Mucosa of rectum (tissue), 2 donors: ENCODE measurements around the gene KRTAP10-5.
"Not testable (repeated sequence)": the region's sequence is repeated elsewhere in the genome, so short reads cannot be mapped to it uniquely, and the experiment has no call there.

Experiments
- H3K27ac ChIP-seq, 2 donors: one replicate each; pipeline ENCODE4 v1.7.0; 2013; ENCODE audit warnings: inconsistent platforms in 2 of 2, low read depth in 2 of 2, low read length in 2 of 2
- H3K27me3 ChIP-seq, 2 donors: one replicate each; pipeline ENCODE4 v1.7.0; 2013; ENCODE audit warnings: low read length in 2 of 2; ENCODE audit not compliant: control insufficient read depth in 2 of 2, insufficient read depth in 2 of 2
- H3K36me3 ChIP-seq, 2 donors: one replicate each; pipeline ENCODE4 v1.7.0; 2013; ENCODE audit warnings: low read length in 2 of 2; ENCODE audit not compliant: control insufficient read depth in 2 of 2, insufficient read depth in 2 of 2
- H3K4me1 ChIP-seq, 2 donors: one replicate each; pipeline ENCODE4 v1.7.0; 2013; ENCODE audit warnings: low read length in 2 of 2, mild to moderate bottlenecking in 1 of 2; ENCODE audit not compliant: control insufficient read depth in 2 of 2, insufficient read depth in 2 of 2
- H3K4me3 ChIP-seq, 2 donors: one replicate each; pipeline ENCODE4 v1.7.0; 2013; ENCODE audit warnings: low read length in 2 of 2
- H3K9ac ChIP-seq, 2 donors: one replicate each; pipeline ENCODE4 v1.7.0; 2013; ENCODE audit warnings: low read length in 2 of 2, low read depth in 1 of 2, mild to moderate bottlenecking in 1 of 2
- H3K9me3 ChIP-seq, 2 donors: one replicate each; pipeline ENCODE4 v1.7.0; 2013; ENCODE audit warnings: low read length in 2 of 2; ENCODE audit not compliant: control insufficient read depth in 2 of 2
- donor health status: healthy.
- donor health status: Normal muscosa, but diverticular disease.

The KRTAP10-5 gene

DNA sequence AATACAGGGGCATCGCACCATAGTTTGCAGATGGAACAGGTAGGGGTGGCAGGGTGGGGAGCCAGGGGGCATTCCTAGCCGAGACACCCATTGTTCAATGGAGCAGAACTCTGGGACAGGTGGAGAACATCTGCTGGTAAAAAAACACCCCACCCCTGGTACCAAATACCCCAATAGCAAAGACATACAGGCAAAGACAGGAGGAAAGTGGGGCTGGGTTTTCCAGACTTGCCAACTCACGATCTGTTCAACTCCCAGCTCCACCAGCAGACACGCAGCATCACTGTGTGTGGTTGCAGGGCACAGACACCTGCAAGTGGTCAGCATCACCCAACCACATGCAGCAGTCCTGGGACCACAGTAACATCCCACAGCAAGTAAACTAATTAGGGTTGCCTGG lies 31.1 kb upstream of the KRTAP10-5 start:
- no peak overlapping the region for H3K27ac ChIP-seq
- no peaks in the 10 kb centered on the region for H3K4me1 ChIP-seq
- no peak overlapping the region for H3K9ac ChIP-seq
- H3K9me3 ChIP-seq = peaks cover 0 to 5% of the 10 kb centered on the region in 2 donors
- H3K27me3 ChIP-seq = no peaks in the 10 kb centered on the region
- no peaks in the 10 kb centered on the region for H3K36me3 ChIP-seq
- no peak overlapping the region for H3K4me3 ChIP-seq

DNA sequence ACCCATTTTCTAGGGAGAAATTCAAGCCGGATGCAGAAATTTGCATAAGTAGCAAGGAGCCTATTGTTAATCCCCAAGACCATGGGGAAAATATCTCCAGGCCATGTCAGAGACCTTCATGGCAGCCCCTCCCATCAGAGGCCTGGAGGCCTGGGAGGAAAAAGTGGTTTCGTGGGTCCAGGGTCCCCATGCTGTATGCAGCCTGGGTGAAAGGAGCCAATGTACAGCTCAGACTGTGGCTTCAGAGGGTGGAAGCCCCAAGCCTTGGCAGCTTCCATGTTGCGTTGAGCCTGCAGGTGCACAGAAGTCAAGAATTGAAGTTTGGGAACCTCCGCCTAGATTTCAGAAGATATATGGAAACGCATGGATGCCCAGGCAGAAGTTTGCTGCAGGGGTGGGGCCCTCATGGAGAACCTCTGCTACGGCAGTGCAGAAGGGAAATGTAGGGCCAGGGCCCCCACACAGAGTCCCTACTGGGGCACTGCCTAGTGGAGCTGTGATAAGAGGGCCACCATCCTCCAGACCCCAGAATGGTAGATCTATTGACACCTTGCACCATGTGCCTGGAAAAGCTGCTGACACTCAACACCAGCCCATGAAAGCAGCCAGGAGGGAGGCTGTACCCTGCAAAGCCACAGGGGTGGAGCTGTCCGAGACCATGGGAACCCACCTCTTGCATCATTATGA lies 29.9 kb upstream of the KRTAP10-5 start:
- not testable (repeated sequence) for H3K27me3 ChIP-seq

DNA sequence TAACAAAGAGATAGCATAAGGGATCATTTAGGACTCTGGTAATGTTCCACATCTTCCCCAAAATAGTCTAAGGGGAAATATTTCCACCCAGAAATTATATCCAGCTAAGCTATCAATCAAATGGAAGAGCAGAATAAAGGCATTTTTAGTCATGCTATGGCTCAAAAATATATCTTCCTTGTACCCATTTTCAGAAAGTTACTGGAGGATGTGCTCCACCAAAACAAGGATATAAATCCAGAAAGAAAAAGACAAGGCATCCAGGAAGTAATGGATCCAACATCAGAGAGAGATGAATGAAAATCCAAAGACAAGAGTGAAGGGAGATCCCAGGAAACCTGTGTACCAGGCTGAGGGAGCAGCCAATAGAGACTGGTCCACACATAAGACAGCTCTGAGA lies 28.8 kb upstream of the KRTAP10-5 start:
- Histone ChIP-seq H3K27me3 (no peaks in the 10 kb centered on the region), H3K9me3 (peaks cover 0 to 5% of the 10 kb centered on the region in 2 donors), H3K36me3 (no peaks in the 10 kb centered on the region), H3K4me1 (no peaks in the 10 kb centered on the region), H3K9ac (no peak overlapping the region), H3K4me3 (no peak overlapping the region), H3K27ac (no peak overlapping the region)

More for the DNA sequence above, 29.9 kb upstream of the KRTAP10-5 start:
- not testable (repeated sequence) for H3K9ac ChIP-seq, H3K36me3 ChIP-seq, H3K4me1 ChIP-seq, H3K9me3 ChIP-seq, H3K27ac ChIP-seq, H3K4me3 ChIP-seq

DNA sequence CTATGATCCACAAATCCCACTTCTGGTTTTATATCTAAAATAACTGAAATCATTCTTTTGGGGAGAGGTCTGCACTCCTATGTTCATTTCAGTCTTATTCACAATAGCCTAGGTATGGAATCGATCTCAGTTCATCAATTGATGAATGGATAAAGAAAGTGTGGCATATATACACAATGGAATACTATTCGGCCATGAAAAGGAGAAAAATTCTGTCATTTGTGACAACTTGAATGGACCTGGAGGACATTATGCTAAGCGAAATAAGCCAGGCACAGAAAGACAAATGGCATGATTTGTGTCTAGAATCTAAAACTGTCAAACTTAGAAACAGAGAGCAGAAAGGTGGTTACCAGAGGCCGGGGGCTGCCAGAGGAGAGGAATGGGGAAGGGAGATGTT lies 26.1 kb upstream of the KRTAP10-5 start:
- no peaks in the 10 kb centered on the region for H3K4me1 ChIP-seq
- peaks cover 0 to 2% of the 10 kb centered on the region in 2 donors for H3K27me3 ChIP-seq
- no peak overlapping the region for H3K4me3 ChIP-seq
- no peak overlapping the region for H3K9ac ChIP-seq
- no peaks in the 10 kb centered on the region for H3K9me3 ChIP-seq
- no peak overlapping the region for H3K27ac ChIP-seq
- no peaks in the 10 kb centered on the region for H3K36me3 ChIP-seq

DNA sequence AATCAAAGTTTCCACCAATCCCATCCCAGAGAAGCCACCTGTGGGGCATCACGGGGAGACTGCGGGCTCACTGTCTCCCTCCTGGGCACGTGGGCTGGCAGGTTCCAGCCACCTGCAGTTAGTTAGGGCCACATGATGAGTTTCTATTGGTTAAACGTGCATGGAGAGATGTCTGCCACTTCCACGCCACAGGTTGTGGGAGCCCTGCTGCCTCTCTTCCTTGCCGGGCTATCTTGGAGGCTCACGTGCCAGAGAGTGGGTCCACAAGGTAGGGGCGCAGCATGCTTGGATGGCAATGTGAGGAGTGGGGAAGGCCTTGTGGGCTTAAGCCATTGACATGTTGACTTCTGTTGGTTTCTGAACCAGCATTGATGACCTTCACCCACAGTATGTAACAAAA lies 23.5 kb upstream of the KRTAP10-5 start:
- Histone ChIP-seq H3K4me3 (no peak overlapping the region), H3K9me3 (no peaks in the 10 kb centered on the region), H3K4me1 (no peaks in the 10 kb centered on the region), H3K27ac (no peak overlapping the region), H3K27me3 (peaks cover 2 to 6% of the 10 kb centered on the region in 2 donors), H3K9ac (no peak overlapping the region), H3K36me3 (no peaks in the 10 kb centered on the region)

DNA sequence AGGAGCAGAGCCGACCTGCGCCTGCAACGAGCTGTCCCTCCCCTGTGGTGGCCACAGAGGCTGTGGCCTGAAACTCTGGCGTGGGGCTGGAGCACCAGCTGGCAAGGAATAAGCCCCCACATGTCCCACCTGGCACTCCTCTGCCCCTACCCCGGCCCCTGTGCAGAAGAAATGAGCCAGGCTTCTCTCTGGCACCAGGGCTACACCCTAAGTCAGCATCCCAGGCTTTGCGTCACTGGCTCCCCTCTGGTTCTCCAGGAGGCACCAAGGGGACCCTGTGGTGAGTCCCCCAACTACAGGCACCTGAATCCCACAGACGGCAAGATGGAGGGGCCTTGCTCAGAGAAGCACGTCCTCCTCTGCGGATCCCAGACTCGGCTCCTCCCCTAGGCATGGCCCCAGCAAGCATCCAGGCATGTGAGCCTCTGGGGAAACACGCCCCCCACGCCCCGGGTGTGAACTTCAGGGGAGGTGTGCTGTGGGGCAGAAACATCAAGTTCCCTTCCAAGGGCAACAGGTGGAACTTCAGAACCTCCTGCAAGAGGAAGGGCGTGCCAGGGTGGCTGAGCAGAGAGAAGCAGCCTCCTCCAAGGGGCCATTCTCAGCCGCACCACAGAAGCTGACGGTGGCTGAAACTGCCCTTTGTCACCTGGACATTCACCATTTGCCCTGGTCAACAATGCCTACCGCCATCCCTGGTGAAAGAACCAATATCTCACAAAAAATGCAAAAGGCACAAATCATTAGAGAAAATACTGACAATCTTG lies 22.9 kb upstream of the KRTAP10-5 start:
- Histone ChIP-seq H3K4me1 (no peaks in the 10 kb centered on the region), H3K36me3 (no peaks in the 10 kb centered on the region), H3K9me3 (no peaks in the 10 kb centered on the region), H3K4me3 (no peak overlapping the region), H3K9ac (no peak overlapping the region), H3K27ac (no peak overlapping the region), H3K27me3 (peaks cover 2 to 6% of the 10 kb centered on the region in 2 donors)

DNA sequence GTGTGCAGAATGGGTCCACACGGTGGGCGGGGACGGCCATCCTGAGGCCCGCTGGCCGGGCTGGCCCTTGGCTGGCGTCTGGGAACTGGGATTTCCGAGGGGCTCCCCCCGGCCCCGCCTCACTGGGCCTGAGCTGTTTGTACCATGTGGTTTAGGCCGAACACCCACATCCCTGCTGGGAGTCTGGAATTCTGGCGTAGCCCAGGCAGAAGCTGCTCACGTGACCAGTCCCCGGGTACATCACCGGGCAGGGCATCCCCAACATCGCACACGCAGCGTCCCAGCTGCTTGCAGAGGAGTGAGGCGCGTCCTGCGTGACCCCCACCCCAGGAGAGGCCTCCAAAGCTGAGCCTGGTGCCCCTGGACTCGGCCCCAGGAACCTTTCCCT lies 22.1 kb upstream of the KRTAP10-5 start:
- no peak overlapping the region for H3K9ac ChIP-seq
- no peaks in the 10 kb centered on the region for H3K9me3 ChIP-seq
- H3K36me3 ChIP-seq = no peaks in the 10 kb centered on the region
- H3K27me3 ChIP-seq = peaks cover 2 to 6% of the 10 kb centered on the region in 2 donors
- H3K4me3 ChIP-seq = no peak overlapping the region
- no peaks in the 10 kb centered on the region for H3K4me1 ChIP-seq
- H3K27ac ChIP-seq = no peak overlapping the region

DNA sequence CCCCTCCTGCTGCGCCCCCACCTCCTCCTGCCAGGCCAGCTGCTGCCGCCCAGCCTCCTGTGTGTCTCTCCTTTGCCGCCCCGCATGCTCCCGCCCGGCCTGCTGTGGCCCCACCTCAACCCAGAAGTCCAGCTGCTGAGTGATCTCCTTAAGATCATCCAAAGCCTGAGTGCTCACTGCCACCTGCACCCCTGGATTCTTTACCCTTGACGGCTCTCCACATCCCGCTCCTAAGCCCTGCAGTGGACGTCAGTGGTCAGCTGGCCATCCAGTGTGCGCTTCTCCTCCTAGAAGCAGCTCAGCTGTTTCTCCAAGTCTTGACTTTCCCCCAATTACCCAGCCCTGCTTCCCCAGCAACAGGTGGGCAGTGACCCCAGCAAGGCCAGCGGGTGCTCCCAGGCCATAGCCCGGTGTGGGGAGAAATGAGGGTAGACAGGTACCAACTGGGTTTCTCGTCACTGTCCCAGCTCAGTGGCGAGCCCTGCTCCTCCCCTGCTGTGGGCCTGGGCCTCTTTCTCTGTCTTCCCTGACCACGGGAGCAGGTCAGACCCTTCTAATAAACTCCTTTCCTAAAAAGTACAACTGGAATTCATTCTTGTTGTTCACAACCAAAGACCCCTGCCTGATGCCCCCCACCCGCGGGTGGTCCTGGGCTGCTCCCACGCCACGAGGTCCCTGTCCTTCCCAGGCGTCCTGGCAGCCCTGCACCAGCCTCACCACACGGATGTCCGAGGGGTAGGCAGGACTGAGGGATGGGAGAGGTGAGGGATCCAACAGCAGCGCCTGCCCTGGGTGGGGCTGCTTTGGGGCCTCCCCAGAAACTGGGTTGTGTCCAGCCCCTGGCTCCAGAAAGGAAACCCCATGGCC lies 21.4 kb upstream of the KRTAP10-5 start:
- Histone ChIP-seq H3K36me3 (no peaks in the 10 kb centered on the region), H3K27me3 (peaks cover 2 to 6% of the 10 kb centered on the region in 2 donors), H3K27ac (no peak overlapping the region), H3K4me1 (no peaks in the 10 kb centered on the region), H3K9ac (no peak overlapping the region), H3K9me3 (no peaks in the 10 kb centered on the region), H3K4me3 (no peak overlapping the region)

DNA sequence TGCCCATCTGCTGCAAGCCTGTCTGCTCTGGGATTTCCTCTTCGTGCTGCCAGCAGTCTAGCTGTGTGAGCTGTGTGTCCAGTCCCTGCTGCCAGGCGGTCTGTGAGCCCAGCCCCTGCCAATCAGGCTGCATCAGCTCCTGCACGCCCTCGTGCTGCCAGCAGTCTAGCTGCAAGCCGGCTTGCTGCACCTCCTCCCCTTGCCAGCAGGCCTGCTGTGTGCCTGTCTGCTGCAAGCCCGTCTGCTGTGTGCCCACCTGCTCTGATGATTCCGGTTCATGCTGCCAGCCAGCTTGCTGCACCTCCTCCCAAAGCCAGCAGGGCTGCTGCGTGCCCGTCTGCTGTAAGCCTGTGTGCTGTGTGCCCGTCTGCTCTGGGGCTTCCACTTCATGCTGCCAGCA lies 20.7 kb upstream of the KRTAP10-5 start:
- not testable (repeated sequence) for H3K9me3 ChIP-seq, H3K4me3 ChIP-seq, H3K36me3 ChIP-seq, H3K9ac ChIP-seq, H3K4me1 ChIP-seq, H3K27ac ChIP-seq, H3K27me3 ChIP-seq
